ENCODE data around the gene NCKAP5. TPM values are rescaled to one million over a fixed set of nuclear protein-coding genes. Genes with fewer than 3 reads are reported as not detected.
"Not testable (repeated sequence)": the region's sequence is repeated elsewhere in the genome, so short reads cannot be mapped to it uniquely, and the experiment has no call there.

Gene NCKAP5
- total and polyA plus RNA-seq, 8 donors = 4.0 to 22.1 (median 14.4) TPM

GRCh38 chr2:132816234-132816633 lies 752.0 kb downstream of the NCKAP5 start:
- Histone ChIP-seq H3K4me1 (no peaks in the 10 kb centered on the region), H3K27ac (no peak overlapping the region), H3K4me3 (no peak overlapping the region), H3K9me3 (peaks cover 0 to 6% of the 10 kb centered on the region in 2 donors), H3K27me3 (no peaks in the 10 kb centered on the region), H3K36me3 (no peaks in the 10 kb centered on the region)
- no peak for DNase-seq
- no peak for TF ChIP-seq CTCF (IDR thresholded peaks at IDR 0.05)
- no peak for ATAC-seq
- intact Hi-C loops (cut with DNase I) = no loop called here

- H3K9me3 ChIP-seq = peaks cover 0 to 6% of the 10 kb centered on the region in 2 donors
- H3K4me3 ChIP-seq = no peak overlapping the region
- intact Hi-C loops (cut with DNase I) = no loop called here
- no peak overlapping the region for H3K27ac ChIP-seq
- TF ChIP-seq CTCF (IDR thresholded peaks at IDR 0.05) = no peak
- H3K36me3 ChIP-seq = no peaks in the 10 kb centered on the region
- no peak for DNase-seq
- H3K4me1 ChIP-seq = no peaks in the 10 kb centered on the region
- H3K27me3 ChIP-seq = no peaks in the 10 kb centered on the region
- no peak for ATAC-seq
Measured at GRCh38 chr2:132815516-132815915, 752.7 kb downstream of the NCKAP5 start.

- H3K4me1 ChIP-seq = no peaks in the 10 kb centered on the region
- peaks cover 0 to 6% of the 10 kb centered on the region in 2 donors for H3K9me3 ChIP-seq
- ATAC-seq = no peak
- H3K4me3 ChIP-seq = no peak overlapping the region
- no peak for TF ChIP-seq CTCF (IDR thresholded peaks at IDR 0.05)
- DNase-seq = no peak
- H3K27me3 ChIP-seq = no peaks in the 10 kb centered on the region
- intact Hi-C loops (cut with DNase I) = no loop called here
- H3K27ac ChIP-seq = no peak overlapping the region
- no peaks in the 10 kb centered on the region for H3K36me3 ChIP-seq
Measured at GRCh38 chr2:132814651-132815050, 753.6 kb downstream of the NCKAP5 start.

- intact Hi-C loops (cut with DNase I) = no loop called here
- Histone ChIP-seq H3K9me3 (peaks cover 0 to 6% of the 10 kb centered on the region in 2 donors), H3K4me3 (no peak overlapping the region), H3K36me3 (no peaks in the 10 kb centered on the region), H3K27me3 (no peaks in the 10 kb centered on the region), H3K27ac (no peak overlapping the region), H3K4me1 (no peaks in the 10 kb centered on the region)
- TF ChIP-seq CTCF (IDR thresholded peaks at IDR 0.05) = no peak
- ATAC-seq (no peak), DNase-seq (no peak)
Measured at GRCh38 chr2:132813422-132813821, 754.8 kb downstream of the NCKAP5 start.

GRCh38 chr2:132811148-132811915 lies 756.9 kb downstream of the NCKAP5 start:
- ATAC-seq (no peak), DNase-seq (no peak)
- no peak for TF ChIP-seq CTCF (IDR thresholded peaks at IDR 0.05)
- Histone ChIP-seq H3K9me3 (peaks cover 0 to 7% of the 10 kb centered on the region in 2 donors), H3K27ac (no peak overlapping the region), H3K4me1 (no peaks in the 10 kb centered on the region), H3K36me3 (no peaks in the 10 kb centered on the region), H3K4me3 (no peak overlapping the region), H3K27me3 (no peaks in the 10 kb centered on the region)
- intact Hi-C loops (cut with DNase I) = no loop called here

GRCh38 chr2:132809962-132810361 lies 758.3 kb downstream of the NCKAP5 start:
- H3K27me3 ChIP-seq; ATAC-seq; H3K4me3 ChIP-seq; H3K27ac ChIP-seq; H3K36me3 ChIP-seq; H3K9me3 ChIP-seq; DNase-seq; intact Hi-C loops (cut with DNase I); H3K4me1 ChIP-seq: not testable (repeated sequence)
